Colonic mucosa (tissue), 4 donors: ENCODE results near the gene PDPK1. TPM values are rescaled to one million over a fixed set of nuclear protein-coding genes. Genes with fewer than 3 reads are reported as not detected.

Source experiments
- DNase-seq: peaks from one replicate; pipeline ENCODE4 v3.0.0-alpha.2; 2020
- H3K27ac ChIP-seq: fragments of 200-600 bp; one replicate; pipeline ENCODE4 v1.8.0; 2021
- H3K27me3 ChIP-seq: fragments of 200-600 bp; one replicate; pipeline ENCODE4 v1.8.0; 2021
- H3K36me3 ChIP-seq: fragments of 200-600 bp; one replicate; pipeline ENCODE4 v1.8.0; 2021
- H3K4me1 ChIP-seq: fragments of 200-600 bp; one replicate; pipeline ENCODE4 v1.8.0; 2021; ENCODE audit warnings: mild to moderate bottlenecking
- H3K4me3 ChIP-seq: fragments of 200-600 bp; one replicate; pipeline ENCODE4 v1.8.0; 2021
- H3K9ac ChIP-seq, 2 donors: one replicate each; pipeline ENCODE4 v1.7.0; 2013; ENCODE audit warnings: control low read depth in 2 of 2, low read depth in 2 of 2, low read length in 2 of 2
- H3K9me3 ChIP-seq: fragments of 200-600 bp; one replicate; pipeline ENCODE4 v1.8.0; 2021
- CTCF ChIP-seq: fragments of 200-600 bp; IDR thresholded peaks from one replicate; pipeline ENCODE4 v1.8.0; 2022; ENCODE audit warnings: antibody characterized with exemption, mild to moderate bottlenecking
- intact Hi-C: fragments of 100-400 bp; cut with DNase I; formaldehyde crosslinking; loops from one replicate; pipeline ENCODE4 v1.14.1; 2022
- total RNA-seq, 2 donors: library from RNA; stranded (reverse); fragmentation: NEBNext Ultra II Directional in 1 of 2; extraction: Animal tissue kit (Norgen Biotek cat#: 25700) in 1 of 2; gene quantifications; one replicate each; pipeline ENCODE4 v1.2.1, GENCODE V29; 2021
- donor health status: healthy.
- donor health status: DM: no; HTN: no; CAD: no.
- donor health status: DM: no; HTN: no; CAD: no.

PDPK1 gene
- total RNA-seq, 2 donors from 2014 or later: 60.4 to 71.5 TPM

GRCh38 chr16:2591476-2592240 lies 53.8 kb downstream of the PDPK1 start:
- intact Hi-C loops: no loop called here
- no peak for DNase-seq
- no peaks in the 10 kb centered on the region for H3K9me3 ChIP-seq
- no peak for TF ChIP-seq CTCF
- H3K27me3 ChIP-seq: no peaks in the 10 kb centered on the region
- no peak overlapping the region for H3K4me3 ChIP-seq
- peaks cover 19% of the 10 kb centered on the region for H3K36me3 ChIP-seq
- no peaks in the 10 kb centered on the region for H3K4me1 ChIP-seq
- H3K9ac ChIP-seq: no peak overlapping the region
- H3K27ac ChIP-seq: no peak overlapping the region

- H3K4me1 ChIP-seq: no peaks in the 10 kb centered on the region
- no peak overlapping the region for H3K9ac ChIP-seq
- intact Hi-C loops: no loop called here
- no peak overlapping the region for H3K4me3 ChIP-seq
- peaks cover 18% of the 10 kb centered on the region for H3K36me3 ChIP-seq
- DNase-seq: no peak
- no peak for TF ChIP-seq CTCF
- H3K27me3 ChIP-seq: no peaks in the 10 kb centered on the region
- H3K9me3 ChIP-seq: no peaks in the 10 kb centered on the region
- H3K27ac ChIP-seq: no peak overlapping the region
Observed at GRCh38 chr16:2592786-2593185, 55.0 kb downstream of the PDPK1 start.

DNA sequence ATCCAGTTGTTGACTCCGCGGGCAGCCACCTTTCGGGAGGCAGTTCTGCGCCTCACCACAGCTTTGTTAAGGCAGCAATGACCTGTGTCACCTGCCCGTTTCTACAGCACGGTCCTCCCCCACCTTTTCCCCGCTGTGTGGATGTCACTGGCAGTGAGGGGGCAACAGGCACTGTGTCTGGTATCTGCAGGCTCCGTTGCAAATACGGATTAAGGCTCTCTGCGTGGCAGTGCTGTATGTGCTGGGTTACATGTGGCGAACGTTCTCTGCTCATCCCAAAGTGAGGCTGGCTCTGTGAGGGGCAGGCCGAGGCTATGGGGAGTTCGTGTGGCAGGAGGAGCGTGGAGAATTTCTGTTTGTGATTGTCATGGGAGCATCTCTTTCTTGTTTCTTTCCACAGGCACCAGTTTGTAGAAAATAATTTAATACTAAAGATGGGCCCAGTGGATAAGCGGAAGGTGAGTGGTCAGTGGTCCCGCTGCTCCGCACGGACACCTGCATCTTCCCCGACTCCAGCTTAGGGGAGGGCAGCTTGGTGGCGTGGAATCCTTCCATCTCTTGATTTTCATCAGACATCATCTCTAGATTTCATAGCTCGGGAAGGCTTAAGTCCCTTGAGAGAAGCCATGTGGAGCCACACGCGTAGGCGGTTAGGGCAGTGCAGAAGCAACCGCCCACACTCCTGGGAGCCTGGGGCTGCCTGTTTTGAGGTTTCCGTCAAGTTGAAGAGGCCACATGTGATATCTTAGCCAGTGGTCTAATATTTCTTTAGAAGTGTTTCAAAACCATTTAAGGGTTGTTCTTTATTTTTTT lies 57.8 kb downstream of the PDPK1 start:
- TF ChIP-seq CTCF: no peak
- no peak for DNase-seq
- Histone ChIP-seq H3K27ac (no peak overlapping the region), H3K9ac (no peak overlapping the region), H3K4me1 (no peaks in the 10 kb centered on the region), H3K4me3 (no peak overlapping the region), H3K27me3 (no peaks in the 10 kb centered on the region), H3K9me3 (no peaks in the 10 kb centered on the region), H3K36me3 (peaks cover 20% of the 10 kb centered on the region)
- intact Hi-C loops: no loop called here

DNA sequence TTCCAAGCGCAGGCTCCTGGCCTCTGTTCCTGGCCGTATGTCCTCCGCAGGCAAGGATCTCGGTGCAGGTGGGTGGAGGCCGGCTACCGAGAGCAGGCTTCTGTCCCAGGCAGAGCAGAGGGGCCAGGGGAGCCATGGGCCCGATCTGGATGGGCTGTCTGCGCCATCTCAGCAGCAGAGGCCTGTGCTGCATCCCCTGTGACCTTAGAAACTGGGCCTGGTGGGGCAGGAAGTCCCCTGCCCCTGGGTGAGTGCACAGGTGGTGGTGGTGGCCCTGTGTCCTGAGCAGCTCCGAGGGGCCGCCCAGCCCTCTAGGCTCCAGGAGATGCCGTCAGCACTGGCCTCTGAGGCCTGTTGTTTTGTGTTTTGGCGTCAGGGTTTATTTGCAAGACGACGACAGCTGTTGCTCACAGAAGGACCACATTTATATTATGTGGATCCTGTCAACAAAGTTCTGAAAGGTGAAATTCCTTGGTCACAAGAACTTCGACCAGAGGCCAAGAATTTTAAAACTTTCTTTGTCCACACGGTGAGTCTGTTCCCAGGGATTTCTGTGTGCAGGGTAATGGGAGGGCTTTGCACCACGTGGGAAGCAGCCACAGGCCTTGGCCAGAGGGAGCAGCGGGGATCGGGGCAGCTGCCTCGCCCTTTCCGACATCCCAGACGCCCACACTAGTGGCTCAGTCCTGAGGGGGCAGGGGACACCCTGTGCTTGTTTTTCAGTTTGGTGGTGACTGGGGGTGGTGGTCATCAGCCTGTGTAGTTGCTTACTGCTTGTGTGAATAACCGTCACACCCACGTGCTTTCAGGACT lies 59.1 kb downstream of the PDPK1 start:
- Histone ChIP-seq H3K9me3 (no peaks in the 10 kb centered on the region), H3K4me3 (no peak overlapping the region), H3K9ac (no peak overlapping the region), H3K27me3 (no peaks in the 10 kb centered on the region), H3K27ac (no peak overlapping the region), H3K4me1 (no peaks in the 10 kb centered on the region), H3K36me3 (peaks cover 20% of the 10 kb centered on the region)
- no peak for TF ChIP-seq CTCF
- DNase-seq: no peak
- intact Hi-C loops: no loop called here

DNA sequence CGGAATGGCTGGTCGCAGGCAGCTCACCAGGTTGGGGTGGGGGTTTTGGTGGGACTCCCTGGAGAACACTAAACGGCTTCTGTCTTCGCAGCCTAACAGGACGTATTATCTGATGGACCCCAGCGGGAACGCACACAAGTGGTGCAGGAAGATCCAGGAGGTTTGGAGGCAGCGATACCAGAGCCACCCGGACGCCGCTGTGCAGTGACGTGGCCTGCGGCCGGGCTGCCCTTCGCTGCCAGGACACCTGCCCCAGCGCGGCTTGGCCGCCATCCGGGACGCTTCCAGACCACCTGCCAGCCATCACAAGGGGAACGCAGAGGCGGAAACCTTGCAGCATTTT lies 59.7 kb downstream of the PDPK1 start:
- Histone ChIP-seq H3K4me3 (no peak overlapping the region), H3K27me3 (no peaks in the 10 kb centered on the region), H3K4me1 (no peaks in the 10 kb centered on the region), H3K36me3 (peaks cover 20% of the 10 kb centered on the region), H3K27ac (no peak overlapping the region), H3K9ac (no peak overlapping the region), H3K9me3 (no peaks in the 10 kb centered on the region)
- intact Hi-C loops: no loop called here
- DNase-seq: no peak
- TF ChIP-seq CTCF: no peak
